Upper lobe of left lung (tissue), 4 donors: ENCODE data around the gene KLHDC8A.

ENCODE experiments used
- CTCF ChIP-seq, 6 experiments: fragments of 450-650 bp in 4 of 6; fragments of 200-600 bp in 2 of 6; sonication (generic) in 2 of 6; IDR thresholded peaks; one replicate each; pipeline ENCODE4 v1.5.1; 2016 to 2019; ENCODE audit warnings: antibody characterized with exemption in 6 of 6
- EP300 ChIP-seq, 4 donors: sonication (generic); formaldehyde crosslinking; IDR thresholded peaks; one replicate each; pipeline ENCODE4 v1.5.1; 2017; ENCODE audit warnings: antibody characterized with exemption in 4 of 4, control low read depth in 2 of 4
- POLR2AphosphoS5 ChIP-seq, 2 donors: sonication (generic); formaldehyde crosslinking; IDR thresholded peaks; one replicate each; pipeline ENCODE4 v1.5.1; 2017; ENCODE audit warnings: antibody characterized with exemption in 2 of 2

GRCh38 chr1:205306929-205307566 is 49.7 kb downstream of the KLHDC8A start:
- TF ChIP-seq CTCF (IDR thresholded peaks at IDR 0.05) (no peak), POLR2AphosphoS5 (IDR thresholded peaks at IDR 0.05) (no peak), EP300 (IDR thresholded peaks at IDR 0.05) (no peak)
